ENCODE data around the gene UBA7. TPM values are rescaled to one million over a fixed set of nuclear protein-coding genes. Genes with fewer than 3 reads are reported as not detected.

The UBA7 gene
- total RNA-seq, 2 donors from 2014 or later, result 74.1 to 119 TPM

- H3K27ac ChIP-seq, result no peak overlapping the region
- DNase-seq (ENCODE audit: low spot score) (no peak), ATAC-seq (ENCODE audit: insufficient number of reproducible peaks, low FRiP score, low read depth) (no peak)
- H3K36me3 ChIP-seq, result no peaks in the 10 kb centered on the region
- TF ChIP-seq, protein P1, sequence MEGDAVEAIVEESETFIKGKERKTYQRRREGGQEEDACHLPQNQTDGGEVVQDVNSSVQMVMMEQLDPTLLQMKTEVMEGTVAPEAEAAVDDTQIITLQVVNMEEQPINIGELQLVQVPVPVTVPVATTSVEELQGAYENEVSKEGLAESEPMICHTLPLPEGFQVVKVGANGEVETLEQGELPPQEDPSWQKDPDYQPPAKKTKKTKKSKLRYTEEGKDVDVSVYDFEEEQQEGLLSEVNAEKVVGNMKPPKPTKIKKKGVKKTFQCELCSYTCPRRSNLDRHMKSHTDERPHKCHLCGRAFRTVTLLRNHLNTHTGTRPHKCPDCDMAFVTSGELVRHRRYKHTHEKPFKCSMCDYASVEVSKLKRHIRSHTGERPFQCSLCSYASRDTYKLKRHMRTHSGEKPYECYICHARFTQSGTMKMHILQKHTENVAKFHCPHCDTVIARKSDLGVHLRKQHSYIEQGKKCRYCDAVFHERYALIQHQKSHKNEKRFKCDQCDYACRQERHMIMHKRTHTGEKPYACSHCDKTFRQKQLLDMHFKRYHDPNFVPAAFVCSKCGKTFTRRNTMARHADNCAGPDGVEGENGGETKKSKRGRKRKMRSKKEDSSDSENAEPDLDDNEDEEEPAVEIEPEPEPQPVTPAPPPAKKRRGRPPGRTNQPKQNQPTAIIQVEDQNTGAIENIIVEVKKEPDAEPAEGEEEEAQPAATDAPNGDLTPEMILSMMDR (IDR thresholded peaks at IDR 0.05), result no peak
- no peak overlapping the region for H3K4me3 ChIP-seq
- no peaks in the 10 kb centered on the region for H3K4me1 ChIP-seq (ENCODE audit: control insufficient read depth in 1 of 2, low read depth in 2 of 2)
- H3K9me3 ChIP-seq, result no peaks in the 10 kb centered on the region
- H3K27me3 ChIP-seq (replicated peaks; ENCODE audit: insufficient read depth), result no peaks in the 10 kb centered on the region
Observed at GRCh38 chr3:49845694-49846093, 31.9 kb upstream of the UBA7 start.

DNA sequence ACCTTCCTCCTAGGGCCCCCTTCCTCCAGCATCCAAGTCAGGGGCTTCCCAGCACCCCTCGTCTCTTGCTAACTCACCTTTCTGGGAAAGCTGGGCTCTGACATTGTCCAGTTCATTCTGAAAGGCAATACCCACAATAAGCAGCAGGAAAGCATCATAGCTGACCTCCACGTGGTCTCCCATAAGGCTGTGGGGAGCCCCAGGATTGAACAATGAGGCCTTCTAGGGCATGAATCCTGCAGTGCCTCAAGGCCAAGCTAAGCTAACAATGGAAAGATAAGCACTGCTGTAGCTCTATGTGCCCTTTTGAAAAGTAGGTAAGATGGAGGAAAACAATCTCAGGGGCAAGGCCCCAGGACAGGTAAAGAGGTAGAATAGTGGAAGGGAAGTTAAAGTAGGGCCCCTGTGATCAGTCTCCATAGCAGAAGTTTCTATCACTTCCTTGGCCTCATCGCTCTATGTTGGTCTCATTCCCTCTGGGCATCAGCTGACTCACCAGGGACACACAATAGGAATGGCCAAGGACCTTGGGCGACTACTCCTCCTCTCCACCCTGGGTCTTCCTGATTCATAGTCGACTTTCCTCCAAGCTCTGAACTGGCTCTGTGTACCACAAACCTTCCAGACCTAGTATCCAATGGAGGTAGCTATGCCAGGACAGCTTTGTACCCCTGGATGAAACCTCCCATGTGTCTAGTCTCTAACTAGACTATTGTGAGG, 30.9 kb upstream of the UBA7 start:
- Histone ChIP-seq H3K27me3 (replicated peaks; ENCODE audit: insufficient read depth) (no peaks in the 10 kb centered on the region), H3K4me1 (ENCODE audit: control insufficient read depth in 1 of 2, low read depth in 2 of 2) (peaks cover 0 to 3% of the 10 kb centered on the region in 2 donors), H3K9me3 (no peaks in the 10 kb centered on the region), H3K27ac (no peak overlapping the region), H3K4me3 (no peak overlapping the region), H3K36me3 (no peaks in the 10 kb centered on the region)
- DNase-seq (ENCODE audit: low spot score), result no peak
- ATAC-seq (ENCODE audit: insufficient number of reproducible peaks, low FRiP score, low read depth), result no peak
- TF ChIP-seq, protein P1 (IDR thresholded peaks at IDR 0.05), result no peak

- ATAC-seq (ENCODE audit: insufficient number of reproducible peaks, low FRiP score, low read depth) (no peak), DNase-seq (ENCODE audit: low spot score) (no peak)
- peaks cover 0 to 12% of the 10 kb centered on the region in 2 donors for H3K4me1 ChIP-seq (ENCODE audit: control insufficient read depth in 1 of 2, low read depth in 2 of 2)
Observed at GRCh38 chr3:49842843-49843517, 29.2 kb upstream of the UBA7 start.

GRCh38 chr3:49841806-49842205, 28.1 kb upstream of the UBA7 start:
- TF ChIP-seq, protein P1 (IDR thresholded peaks at IDR 0.05), result no peak
- H3K4me3 ChIP-seq, result no peak overlapping the region
- peaks cover 0 to 12% of the 10 kb centered on the region in 2 donors for H3K4me1 ChIP-seq (ENCODE audit: control insufficient read depth in 1 of 2, low read depth in 2 of 2)
- DNase-seq (ENCODE audit: low spot score) (no peak), ATAC-seq (ENCODE audit: insufficient number of reproducible peaks, low FRiP score, low read depth) (no peak)
- no peaks in the 10 kb centered on the region for H3K36me3 ChIP-seq
- no peaks in the 10 kb centered on the region for H3K9me3 ChIP-seq
- no peaks in the 10 kb centered on the region for H3K27me3 ChIP-seq (replicated peaks; ENCODE audit: insufficient read depth)
- H3K27ac ChIP-seq, result no peak overlapping the region

More at GRCh38 chr3:49842843-49843517, 29.2 kb upstream of the UBA7 start:
- Histone ChIP-seq H3K27ac (no peak overlapping the region), H3K36me3 (no peaks in the 10 kb centered on the region), H3K27me3 (replicated peaks; ENCODE audit: insufficient read depth) (no peaks in the 10 kb centered on the region), H3K9me3 (no peaks in the 10 kb centered on the region), H3K4me3 (no peak overlapping the region)
- TF ChIP-seq, protein P1 (IDR thresholded peaks at IDR 0.05), result no peak

GRCh38 chr3:49841126-49841696, 27.5 kb upstream of the UBA7 start:
- no peak overlapping the region for H3K4me3 ChIP-seq
- ATAC-seq (ENCODE audit: insufficient number of reproducible peaks, low FRiP score, low read depth) (no peak), DNase-seq (ENCODE audit: low spot score) (no peak)
- no peak overlapping the region for H3K27ac ChIP-seq
- H3K9me3 ChIP-seq, result no peaks in the 10 kb centered on the region
- H3K27me3 ChIP-seq (replicated peaks; ENCODE audit: insufficient read depth), result no peaks in the 10 kb centered on the region
- TF ChIP-seq, protein P1 (IDR thresholded peaks at IDR 0.05), result no peak
- H3K4me1 ChIP-seq (ENCODE audit: control insufficient read depth in 1 of 2, low read depth in 2 of 2), result peaks cover 0 to 12% of the 10 kb centered on the region in 2 donors
- H3K36me3 ChIP-seq, result no peaks in the 10 kb centered on the region
